Heart right ventricle (tissue), 16 donors: Measurements from ENCODE around the gene PRDM16. TPM values are rescaled to one million over a fixed set of nuclear protein-coding genes. Genes with fewer than 3 reads are reported as not detected.
A peak's percentile ranks its signal among the peaks of the same experiment; 100 is the strongest.

Experiments
- ATAC-seq, 8 donors: fragments of 200-7000 bp; cut with Tn5 transposase; one replicate each; pipeline ENCODE4 v1.9.1; 2020; ENCODE audit warnings: mild to moderate bottlenecking in 8 of 8, moderate library complexity in 8 of 8, moderate number of reproducible peaks in 1 of 8
- DNase-seq, 2 donors: peaks; one replicate each; pipeline ENCODE4 v3.0.0-alpha.2; 2020
- H3K27ac ChIP-seq, 10 donors: fragments of 200-600 bp; sonication (generic) in 2 of 10; one replicate each; pipeline versions ENCODE4 v1.5.0 to v1.8.0; 2020 to 2022; ENCODE audit warnings: mild to moderate bottlenecking in 3 of 10
- H3K27me3 ChIP-seq, 7 donors: fragments of 200-600 bp; one replicate each; pipeline ENCODE4 v1.8.0; 2021 to 2022; ENCODE audit warnings: mild to moderate bottlenecking in 2 of 7
- H3K36me3 ChIP-seq, 9 donors: fragments of 200-600 bp; sonication (generic) in 1 of 9; one replicate each; pipeline versions ENCODE4 v1.5.0 to v1.8.0; 2020 to 2022; ENCODE audit warnings: mild to moderate bottlenecking in 2 of 9
- H3K4me1 ChIP-seq, 9 donors: fragments of 200-600 bp; sonication (generic) in 1 of 9; one replicate each; pipeline versions ENCODE4 v1.5.0 to v1.8.0; 2020 to 2022; ENCODE audit warnings: mild to moderate bottlenecking in 4 of 9
- H3K4me3 ChIP-seq, 10 donors: fragments of 200-600 bp; sonication (generic) in 2 of 10; one replicate each; pipeline versions ENCODE4 v1.5.0 to v1.8.0; 2020 to 2022; ENCODE audit warnings: mild to moderate bottlenecking in 7 of 10, moderate library complexity in 2 of 10
- H3K9me3 ChIP-seq, 11 donors: fragments of 200-600 bp in 10 of 11; sonication (generic) in 2 of 11; one replicate each; pipeline versions ENCODE4 v1.5.0 to v1.8.0; 2013 to 2022; ENCODE audit warnings: mild to moderate bottlenecking in 2 of 11, control low read depth in 1 of 11, moderate library complexity in 1 of 11
- CTCF ChIP-seq, 9 donors: fragments of 200-600 bp; sonication (generic) in 2 of 9; IDR thresholded peaks; one replicate each; pipeline versions ENCODE4 v1.5.0 to v1.8.0; 2021 to 2022; ENCODE audit warnings: antibody characterized with exemption in 9 of 9, mild to moderate bottlenecking in 5 of 9, moderate library complexity in 1 of 9
- WGBS, 2 donors: extraction: QIAGEN DNeasy Blood & Tissue Kit; methylation state at CpG; one replicate each; pipeline ENCODE4 v1.1.7; 2013; ENCODE audit warnings: inconsistent platforms in 1 of 2; 5-methylcytosine and 5-hydroxymethylcytosine counted together
- intact Hi-C, 10 donors: fragments of 100-400 bp; cut with DNase I; formaldehyde crosslinking; loops; one replicate each; pipeline versions ENCODE4 v1.11.1 to v1.14.2; 2022
- polyA plus RNA-seq, 2 donors: library from polyadenylated mRNA; stranded (reverse); fragments of 200-250 nt; gene quantifications; one replicate each; pipeline ENCODE4 v1.2.3, GENCODE V29; 2013
- total RNA-seq, 10 donors: library from RNA; stranded (reverse); fragmentation: NEBNext Ultra II Directional in 3 of 10; extraction: Animal tissue kit (Norgen Biotek cat#: 25700) in 3 of 10; gene quantifications; one replicate each; pipeline versions ENCODE4 v1.2.1 to v1.2.4, GENCODE V29; 2021 to 2023
- donor health status: Arrhythmogenic right ventricular cardiomyopathy.
- donor health status: ischemic (EF 13 %, LVEDD 7.1; RV severe dilation, severe dysfunction).
- donor health status: healthy with polysubstance abuse.
- donor health status: DM: no; HTN: yes; CAD: no.
- donor health status: DM: no; HTN: no; CAD: no.
- donor health status: ischemic (EF 25% LVEDD 6.9; RV normal size, moderate dysfunction).
- donor health status: ischemic (EF 25% LVEDD 5.7; RV mildly dilated, moderate dysfunction).
- donor health status: healthy.
- donor health status: DM: yes; HTN: yes; CAD: no.
- donor health status: Ischemic cardiomyopathy.
- donor health status: ischemic (EF 35%, LVEDD 5.7; RV mildly dilated, moderate dysfunction).
- donor health status: nonischemic (EF 11% LVEDD 7.7; RV severe dilation, severe dysfunction).
- donor health status: DM: yes; HTN: yes; CAD: no.
- donor health status: PGD.
- donor health status: ischemic (EF 29% LVEDD 5.4; RV normal size, mild dysfunction).
- donor health status: nonischemic (EF 23%, LVEDD 6.1; RV moderate dilation, normal function).

The PRDM16 gene
- total and polyA plus RNA-seq, 12 donors: 4.1 to 25.9 (median 14.8) TPM

DNA sequence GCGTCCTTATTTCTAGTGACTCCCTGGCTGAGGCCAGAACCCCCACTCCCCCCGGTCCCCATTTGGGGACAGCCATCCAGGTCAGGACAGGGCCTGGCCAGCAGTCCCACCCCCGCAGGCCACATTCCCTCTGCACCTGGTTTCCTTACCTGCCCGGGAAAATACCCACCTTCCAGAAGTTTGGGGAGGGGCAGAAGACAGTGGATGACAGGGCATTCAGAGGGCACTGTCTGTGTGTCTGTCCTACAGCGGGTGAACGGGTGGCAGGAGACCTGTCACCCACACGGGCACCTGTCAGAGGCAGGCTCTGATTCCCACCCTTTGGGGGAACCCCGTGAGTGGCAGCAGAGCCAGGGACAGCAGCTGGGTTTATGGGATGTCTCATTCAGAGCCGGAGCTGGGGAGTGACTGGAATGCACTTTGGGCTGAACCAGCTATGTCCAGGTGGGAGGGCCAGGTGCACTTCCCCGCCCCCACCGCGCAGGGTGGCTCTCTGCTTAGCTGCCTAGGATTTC, 387.5 kb downstream of the PRDM16 start:
- H3K4me3 ChIP-seq: no peak overlapping the region
- DNase-seq: peak in 1 of 2 donors; percentile 8
- no peak for ATAC-seq
- no peak overlapping the region for H3K27ac ChIP-seq
- peaks cover 16 to 52% (median 30%) of the 10 kb centered on the region in 9 donors for H3K4me1 ChIP-seq
- no peaks in the 10 kb centered on the region for H3K9me3 ChIP-seq
- intact Hi-C loops: loop anchor here in 1 of 10 donors (10.0 kb wide), 1 partner anchor 268 kb away; no protein-coding TSS in a partner anchor
- 90 to 91% methylated on average over 12 of the region's 12 CpGs for WGBS, 2 donors
- no peak for TF ChIP-seq CTCF (IDR thresholded peaks at IDR 0.05)
- H3K27me3 ChIP-seq: peaks cover 3 to 36% (median 25%) of the 10 kb centered on the region in 7 donors
- H3K36me3 ChIP-seq: no peaks in the 10 kb centered on the region

DNA sequence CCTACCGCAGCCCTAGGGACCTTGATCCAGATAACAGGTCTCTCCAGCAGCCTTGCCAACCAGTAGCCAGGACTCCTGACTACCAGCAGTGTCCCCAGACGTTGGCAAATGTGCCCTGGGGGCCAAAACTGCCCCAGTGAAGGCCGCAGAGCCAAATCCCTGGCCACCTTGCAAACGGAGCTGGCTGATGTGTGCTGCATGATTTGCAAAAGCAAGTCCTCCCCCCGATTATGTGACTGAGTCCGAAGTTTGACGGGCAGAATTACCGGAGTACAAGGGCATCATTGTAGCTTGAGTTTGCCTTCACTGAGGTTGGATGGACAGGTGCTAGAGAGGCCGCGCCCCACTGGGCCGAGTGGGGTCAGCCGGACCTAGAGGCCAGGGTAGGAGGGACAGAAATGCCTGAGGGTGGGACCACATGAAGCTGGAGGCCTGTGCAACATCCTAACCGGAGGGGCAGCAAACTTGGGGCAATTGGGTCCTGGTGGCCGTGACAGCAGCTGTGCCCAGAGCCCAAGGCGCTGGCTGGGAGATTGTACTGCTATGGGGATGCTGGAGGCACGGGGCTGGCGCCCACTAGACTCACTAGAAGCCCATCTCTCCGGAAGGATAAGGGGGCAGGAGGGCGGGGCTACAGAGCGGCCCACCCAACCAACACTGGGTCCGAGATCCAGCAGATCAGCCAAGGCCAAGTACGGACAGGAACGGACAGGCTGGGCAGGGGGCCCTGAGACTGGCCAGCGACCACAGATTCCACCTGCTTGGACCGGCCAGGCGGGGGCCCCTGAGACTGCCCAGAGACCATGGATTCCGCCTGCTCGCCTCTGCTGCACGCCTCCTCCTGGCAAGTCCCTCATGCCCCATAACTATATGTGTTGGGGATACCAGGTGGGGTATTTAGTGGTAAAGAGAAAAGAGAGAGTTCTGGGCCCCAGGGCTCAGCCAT, 388.2 kb downstream of the PRDM16 start:
- intact Hi-C loops: loop anchor here in 1 of 10 donors (10.0 kb wide), 1 partner anchor 268 kb away; no protein-coding TSS in a partner anchor
- DNase-seq (no peak), ATAC-seq (no peak)
- peaks cover 16 to 52% (median 30%) of the 10 kb centered on the region in 9 donors for H3K4me1 ChIP-seq
- no peaks in the 10 kb centered on the region for H3K36me3 ChIP-seq
- no peak overlapping the region for H3K4me3 ChIP-seq
- H3K27ac ChIP-seq: no peak overlapping the region
- no peaks in the 10 kb centered on the region for H3K9me3 ChIP-seq
- no peak for TF ChIP-seq CTCF (IDR thresholded peaks at IDR 0.05)
- WGBS, 2 donors: 86 to 89% methylated on average over 29 of the region's 29 CpGs
- peaks cover 3 to 29% (median 20%) of the 10 kb centered on the region in 7 donors for H3K27me3 ChIP-seq

DNA sequence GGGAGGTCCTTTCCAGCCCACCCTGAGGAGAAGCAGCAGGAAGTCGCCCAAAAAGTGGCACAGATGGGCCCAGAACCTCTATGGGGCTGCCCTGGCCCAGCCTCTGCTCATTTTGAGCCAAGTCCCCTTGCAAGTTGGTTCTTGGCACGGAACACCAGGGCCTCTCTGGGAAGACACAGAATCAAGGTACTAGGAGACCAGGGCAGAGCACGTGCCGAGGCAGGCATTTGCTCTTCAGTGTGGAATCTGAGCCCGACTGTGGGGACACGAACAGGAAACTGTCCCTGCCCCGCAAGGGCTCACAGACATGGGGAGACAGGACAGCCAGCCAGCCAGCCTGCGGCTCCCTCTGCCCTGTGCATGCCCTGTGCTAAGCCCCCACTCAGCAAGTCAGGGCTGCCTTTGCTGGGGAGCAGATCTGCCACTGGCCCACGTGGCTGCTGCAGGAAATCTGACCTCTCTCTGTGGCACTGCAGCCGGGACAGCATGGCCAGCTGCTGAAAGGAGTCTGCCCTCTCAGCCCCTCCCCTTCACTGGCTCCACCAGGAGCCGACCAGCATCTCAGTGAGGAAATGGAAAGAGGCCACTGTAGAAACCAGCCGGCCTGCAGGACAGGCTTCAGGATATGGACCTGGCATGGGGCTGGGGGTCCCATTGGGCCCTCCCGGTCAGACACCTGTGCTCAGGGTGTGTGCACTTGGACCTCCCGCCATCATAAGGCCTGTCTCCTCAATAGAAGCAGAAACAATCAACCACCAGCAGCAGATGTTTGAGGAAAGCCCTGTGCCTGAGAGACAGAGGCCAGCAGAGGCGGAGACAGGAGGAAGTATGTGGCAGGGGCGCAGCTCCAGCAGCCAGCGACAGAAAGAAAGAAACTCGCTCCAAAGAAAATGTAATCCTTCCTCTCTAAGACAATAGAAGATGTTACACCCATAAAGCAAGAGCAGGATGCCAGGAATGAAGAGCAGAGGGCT, 389.2 kb downstream of the PRDM16 start:
- 46 to 52% methylated on average over 18 of the region's 18 CpGs for WGBS, 2 donors
- intact Hi-C loops: loop anchor here in 1 of 10 donors (10.0 kb wide), 1 partner anchor 267 kb away; no protein-coding TSS in a partner anchor
- no peaks in the 10 kb centered on the region for H3K36me3 ChIP-seq
- H3K9me3 ChIP-seq: no peaks in the 10 kb centered on the region
- no peak overlapping the region for H3K4me3 ChIP-seq
- peaks cover 16 to 51% (median 30%) of the 10 kb centered on the region in 9 donors for H3K4me1 ChIP-seq
- no peak for TF ChIP-seq CTCF (IDR thresholded peaks at IDR 0.05)
- peaks cover 3 to 22% (median 10%) of the 10 kb centered on the region in 7 donors for H3K27me3 ChIP-seq
- ATAC-seq: peak in 2 of 8 donors; percentile 20 to 21
- peak in 1 of 2 donors; percentile 12 for DNase-seq
- H3K27ac ChIP-seq: peak overlapping the region in 2 of 10 donors; percentile 2 to 26
